Osteocyte (in vitro differentiated cells): ENCODE data around the gene ZBTB16. TPM values are rescaled to one million over a fixed set of nuclear protein-coding genes. Genes with fewer than 3 reads are reported as not detected.

ENCODE experiments used
- DNase-seq: peaks from one replicate; pipeline ENCODE4 v3.0.0; 2021; ENCODE audit warnings: mixed read lengths; ENCODE audit not compliant: unreplicated experiment; ENCODE audit errors: extremely low spot score
- H3K27ac Mint-ChIP-seq: one replicate; pipeline ENCODE4 v1.8.0; 2021; ENCODE audit warnings: mild to moderate bottlenecking, mixed read lengths; ENCODE audit not compliant: unreplicated experiment
- H3K27me3 Mint-ChIP-seq: one replicate; pipeline ENCODE4 v1.8.0; 2021; ENCODE audit warnings: mixed read lengths; ENCODE audit not compliant: unreplicated experiment
- H3K36me3 Mint-ChIP-seq: one replicate; pipeline ENCODE4 v1.8.0; 2021; ENCODE audit warnings: mixed read lengths; ENCODE audit not compliant: unreplicated experiment
- H3K4me1 Mint-ChIP-seq: one replicate; pipeline ENCODE4 v1.8.0; 2021; ENCODE audit warnings: mixed read lengths; ENCODE audit not compliant: unreplicated experiment
- H3K4me3 Mint-ChIP-seq: one replicate; pipeline ENCODE4 v1.8.0; 2021; ENCODE audit warnings: mild to moderate bottlenecking, moderate library complexity, mixed read lengths; ENCODE audit not compliant: unreplicated experiment
- H3K9me3 Mint-ChIP-seq: one replicate; pipeline ENCODE4 v1.8.0; 2021; ENCODE audit warnings: mixed read lengths; ENCODE audit not compliant: unreplicated experiment
- CTCF ChIP-seq: fragments of 200-600 bp; sonication (generic); IDR thresholded peaks from 2 replicates; pipeline ENCODE4 v1.5.0; 2021; ENCODE audit warnings: antibody characterized with exemption, mild to moderate bottlenecking, moderate library complexity
- total RNA-seq: library from RNA; stranded (reverse); gene quantifications from 2 replicates; pipeline ENCODE4 v1.2.1, GENCODE V29; 2021

ZBTB16 gene
- total RNA-seq, 1 donor from 2014 or later = 20.3 TPM

DNA sequence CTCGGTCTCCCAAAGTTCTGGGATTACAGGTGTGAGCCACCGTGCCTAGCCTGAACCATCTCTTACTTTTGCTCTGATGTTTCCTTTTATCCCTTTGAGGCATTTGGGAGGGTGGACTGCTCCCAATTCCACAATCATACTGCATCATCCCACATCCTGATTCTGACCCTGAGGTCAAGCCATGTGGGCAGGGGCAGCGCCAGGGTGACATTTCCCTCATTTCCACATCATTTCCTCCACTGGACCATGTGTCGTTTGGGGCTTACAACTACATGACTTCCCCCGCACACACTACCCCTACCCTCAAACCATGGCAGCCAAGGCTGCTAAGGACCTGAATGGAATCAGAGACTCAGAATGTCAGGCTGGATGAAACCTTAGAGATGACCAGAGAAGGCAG, 26.4 kb upstream of the ZBTB16 start:
- DNase-seq = no peak
- no peak for TF ChIP-seq CTCF
- H3K9me3 Mint-ChIP-seq = no peaks in the 10 kb centered on the region
- no peak overlapping the region for H3K4me3 Mint-ChIP-seq
- no peaks in the 10 kb centered on the region for H3K36me3 Mint-ChIP-seq
- H3K4me1 Mint-ChIP-seq = peaks cover 17% of the 10 kb centered on the region
- peaks cover 39% of the 10 kb centered on the region for H3K27me3 Mint-ChIP-seq
- H3K27ac Mint-ChIP-seq = no peak overlapping the region

DNA sequence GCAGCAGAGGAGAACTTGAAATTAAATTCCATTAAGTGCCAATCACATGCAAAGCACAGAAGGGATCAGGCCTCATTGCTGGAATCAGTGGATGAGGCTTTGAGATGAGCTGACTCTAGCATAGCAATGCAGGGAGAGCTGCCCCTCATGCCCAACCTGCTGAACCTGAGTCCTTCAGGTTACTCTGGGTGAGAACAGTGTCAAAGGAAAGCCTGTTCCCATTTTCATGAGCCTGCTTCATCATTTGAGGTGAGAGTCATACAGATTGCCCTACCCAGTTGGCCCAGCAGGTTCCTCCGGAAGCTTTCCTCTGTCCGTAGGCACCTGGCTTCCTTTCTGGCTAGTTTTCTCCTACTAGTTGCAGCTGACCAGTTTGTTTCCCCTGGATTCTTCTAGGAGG, 25.9 kb upstream of the ZBTB16 start:
- Mint-ChIP-seq H3K4me1 (peaks cover 17% of the 10 kb centered on the region), H3K27ac (no peak overlapping the region), H3K27me3 (peaks cover 37% of the 10 kb centered on the region), H3K36me3 (no peaks in the 10 kb centered on the region), H3K9me3 (no peaks in the 10 kb centered on the region), H3K4me3 (no peak overlapping the region)
- TF ChIP-seq CTCF = no peak
- no peak for DNase-seq

DNA sequence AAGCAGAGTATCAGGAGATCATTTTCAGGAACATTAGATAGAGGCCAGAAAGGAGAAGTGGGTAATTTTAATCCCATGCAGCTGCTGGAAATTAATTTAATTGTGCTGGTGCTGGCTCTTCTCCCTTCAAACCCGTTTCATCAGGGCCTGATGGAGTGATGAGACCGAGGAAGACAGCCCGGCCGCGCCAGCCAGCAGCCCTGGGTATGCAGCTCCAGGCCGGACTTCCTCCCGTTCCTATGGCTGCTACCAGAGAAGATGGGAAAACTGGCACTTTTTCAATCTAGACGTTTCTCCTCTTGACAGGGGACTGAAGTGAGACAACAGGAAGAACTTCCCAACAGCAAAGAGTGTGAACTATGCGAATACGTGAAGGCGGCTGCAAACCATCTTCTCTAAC, 24.6 kb upstream of the ZBTB16 start:
- Mint-ChIP-seq H3K27ac (no peak overlapping the region), H3K9me3 (no peaks in the 10 kb centered on the region), H3K36me3 (no peaks in the 10 kb centered on the region), H3K4me3 (no peak overlapping the region), H3K27me3 (peaks cover 26% of the 10 kb centered on the region), H3K4me1 (peaks cover 19% of the 10 kb centered on the region)
- no peak for TF ChIP-seq CTCF
- no peak for DNase-seq

- H3K4me1 Mint-ChIP-seq = peaks cover 26% of the 10 kb centered on the region
- H3K27ac Mint-ChIP-seq = peak overlapping the region; percentile 66
- H3K9me3 Mint-ChIP-seq = no peaks in the 10 kb centered on the region
- peak; percentile 88 for TF ChIP-seq CTCF
- H3K4me3 Mint-ChIP-seq = peak overlapping the region; percentile 72
- H3K27me3 Mint-ChIP-seq = peaks cover 15% of the 10 kb centered on the region
- no peaks in the 10 kb centered on the region for H3K36me3 Mint-ChIP-seq
- DNase-seq = peak; percentile 88
Measured at GRCh38 chr11:114036147-114036811, 23.2 kb upstream of the ZBTB16 start.

GRCh38 chr11:114036958-114037357, 22.6 kb upstream of the ZBTB16 start:
- peaks cover 12% of the 10 kb centered on the region for H3K27me3 Mint-ChIP-seq
- peak overlapping the region; percentile 66 for H3K27ac Mint-ChIP-seq
- H3K4me3 Mint-ChIP-seq = peak overlapping the region; percentile 72
- no peaks in the 10 kb centered on the region for H3K36me3 Mint-ChIP-seq
- peaks cover 20% of the 10 kb centered on the region for H3K4me1 Mint-ChIP-seq
- H3K9me3 Mint-ChIP-seq = no peaks in the 10 kb centered on the region
- no peak for DNase-seq
- TF ChIP-seq CTCF = no peak
